GM19463 (cell line): ENCODE measurements around the gene PKP2.

Source experiments
- ATAC-seq: cut with Tn5 transposase; IDR thresholded peaks from one replicate; pipeline ENCODE4 v1.9.1; 2021; ENCODE audit warnings: mild to moderate bottlenecking, moderate library complexity; ENCODE audit not compliant: unreplicated experiment

PKP2 gene

DNA sequence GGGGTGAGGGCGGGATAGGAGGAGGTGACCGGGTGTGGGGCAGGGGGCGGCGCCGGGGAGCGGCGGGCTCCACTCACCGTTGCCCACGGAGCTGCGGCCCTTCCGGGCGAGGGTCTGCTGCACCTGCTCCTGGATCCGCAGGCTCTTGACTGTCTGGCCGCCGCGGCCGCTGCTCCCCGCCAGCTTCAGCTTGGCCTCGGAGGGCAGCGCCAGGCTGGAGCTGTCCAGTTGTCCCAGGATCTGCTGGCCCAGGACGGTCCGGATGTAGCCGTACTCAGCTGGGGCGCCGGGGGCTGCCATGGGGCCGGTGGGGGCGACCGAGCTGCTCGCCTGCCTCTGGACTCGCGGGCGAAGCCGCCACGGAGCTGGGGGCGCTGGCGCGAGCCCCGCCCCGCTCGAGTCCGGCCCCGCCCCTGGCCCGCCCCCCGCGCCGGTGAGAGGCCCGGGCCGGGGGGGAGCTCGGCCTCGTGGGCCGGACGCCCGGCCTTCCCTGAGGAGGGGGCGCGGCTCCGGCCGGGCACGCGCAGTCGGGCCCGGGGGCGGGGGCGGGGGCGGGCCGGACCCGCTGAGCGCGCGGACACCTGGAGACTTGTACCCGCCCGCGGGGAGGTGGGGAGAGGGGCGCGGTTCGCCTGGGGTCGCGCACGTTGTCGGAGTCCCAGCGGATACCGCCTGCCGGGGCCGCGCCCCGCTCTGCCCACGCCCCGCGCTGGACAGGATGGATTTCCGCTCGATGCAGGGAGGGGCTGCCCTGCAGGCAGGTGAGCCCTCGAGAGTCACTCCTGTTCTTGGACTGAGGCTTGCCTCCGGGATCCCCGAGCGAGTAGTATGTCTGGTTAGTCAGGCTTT, at the start of gene PKP2:
TSS of gene PKP2 (minus strand) at position 346 of the 849 bp plus-strand sequence. CDS start at position 300, 46 bp downstream.
- ATAC-seq: peak; percentile 71

DNA sequence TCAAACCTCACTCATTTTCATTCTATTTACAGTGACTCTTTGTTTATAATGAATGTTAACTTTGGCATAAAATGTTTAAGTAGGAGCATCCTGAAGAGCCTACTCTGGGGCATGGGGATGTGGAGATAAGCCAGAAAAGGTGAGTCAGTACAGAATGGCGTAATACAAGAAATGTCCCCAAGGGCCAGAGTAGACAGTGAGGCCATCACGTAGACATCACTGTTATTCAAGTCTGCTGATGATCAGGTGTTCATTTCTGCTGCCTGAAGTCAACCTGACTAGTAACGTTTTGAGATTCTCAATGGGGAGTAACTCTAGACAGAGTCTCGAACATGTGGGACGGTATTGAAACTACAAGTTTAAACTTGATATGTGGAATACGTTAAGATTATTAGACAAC, 47.6 kb upstream of the PKP2 start:
- no peak for ATAC-seq

DNA sequence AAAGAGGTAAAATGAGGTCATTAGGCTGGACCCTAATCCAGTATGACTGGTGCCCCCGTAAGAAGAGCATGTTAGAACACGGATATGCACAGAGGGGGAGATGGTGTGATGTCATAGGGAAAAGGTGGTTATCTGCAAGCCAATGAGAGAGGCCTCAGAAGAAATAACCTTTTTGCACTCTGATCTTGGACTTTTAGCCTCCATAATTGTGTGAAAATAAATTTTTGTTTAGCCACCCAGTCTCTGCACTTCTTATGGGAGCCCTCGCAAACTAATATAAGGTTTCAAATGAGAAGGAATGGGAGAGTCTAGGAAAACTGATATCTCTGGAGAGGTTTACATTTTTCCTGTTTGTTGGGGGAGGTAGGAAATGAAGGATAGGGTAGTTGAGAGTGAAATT, 43.2 kb upstream of the PKP2 start:
- no peak for ATAC-seq

DNA sequence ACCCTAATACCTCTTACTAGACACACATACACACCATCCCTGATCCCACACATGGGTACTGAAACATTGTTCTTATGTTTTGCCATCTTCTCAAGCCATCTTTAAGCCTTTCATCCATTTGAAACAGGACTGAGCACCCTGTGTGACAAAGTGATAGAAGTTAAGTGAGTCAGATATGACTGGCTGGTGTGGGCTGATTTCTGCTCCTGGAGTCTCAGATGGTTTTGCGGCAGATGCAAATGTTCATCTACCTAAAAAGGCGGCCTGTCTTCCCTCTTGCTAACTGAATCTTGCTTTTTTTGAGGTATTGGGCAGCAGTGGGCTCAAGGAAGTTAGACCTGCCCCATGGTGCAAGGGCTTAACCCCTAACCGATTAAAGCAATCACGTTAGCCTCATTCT, 30.4 kb upstream of the PKP2 start:
- no peak for ATAC-seq

DNA sequence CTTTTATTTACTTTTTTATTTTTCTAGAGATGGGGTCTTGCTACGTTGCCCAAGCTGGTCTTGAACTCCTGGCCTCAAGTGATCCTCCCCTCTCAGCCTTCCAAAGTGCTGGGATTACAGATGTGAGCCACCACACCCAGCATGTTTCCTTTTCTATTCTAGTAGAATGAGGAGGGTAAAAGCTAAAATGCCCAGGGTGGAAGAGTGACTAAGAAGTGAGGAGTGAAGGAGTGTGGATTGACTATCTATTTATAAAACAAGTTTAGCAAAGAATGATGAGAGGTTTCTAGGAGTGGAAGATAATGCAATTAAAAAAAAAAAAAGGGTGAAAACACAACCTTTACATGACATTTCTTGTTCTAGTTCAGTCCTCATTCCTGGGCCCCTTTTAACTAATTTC, 29.8 kb upstream of the PKP2 start:
- no peak for ATAC-seq

DNA sequence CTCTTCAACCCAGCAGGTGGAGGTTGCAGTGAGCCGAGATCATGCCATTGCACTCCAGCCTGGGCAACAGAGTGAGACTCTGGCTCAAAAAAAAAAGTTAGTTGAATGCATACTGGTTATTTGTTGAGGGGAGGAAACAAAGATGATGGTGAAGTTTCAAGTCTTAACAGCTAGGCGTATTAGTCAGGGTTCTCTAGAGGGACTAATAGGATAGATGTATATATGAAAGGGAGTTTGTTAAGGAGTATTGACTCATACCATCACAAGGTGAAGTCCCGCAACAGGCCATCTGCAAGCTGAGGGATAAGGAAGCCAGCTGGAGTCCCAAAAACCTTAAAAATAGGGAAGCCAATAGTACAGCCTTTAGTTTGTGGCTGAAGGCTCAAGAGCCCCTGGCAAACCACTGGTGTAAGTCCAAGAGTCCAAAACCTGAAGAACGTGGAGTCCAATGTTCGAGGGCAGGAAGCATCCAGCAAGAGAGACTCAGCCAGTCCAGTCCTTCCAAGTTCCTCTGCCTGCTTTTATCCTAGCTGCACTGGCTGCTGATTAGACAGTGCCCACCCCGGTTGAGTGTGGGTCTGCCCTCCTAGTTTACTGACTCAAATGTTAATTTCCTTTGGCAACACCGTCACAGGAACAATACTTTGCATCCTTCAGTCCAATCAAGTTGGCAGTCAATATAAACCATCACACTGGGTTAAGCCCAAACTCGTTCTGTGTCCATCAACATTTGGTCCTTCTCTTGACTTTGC, 26.1 kb upstream of the PKP2 start:
- ATAC-seq: no peak

DNA sequence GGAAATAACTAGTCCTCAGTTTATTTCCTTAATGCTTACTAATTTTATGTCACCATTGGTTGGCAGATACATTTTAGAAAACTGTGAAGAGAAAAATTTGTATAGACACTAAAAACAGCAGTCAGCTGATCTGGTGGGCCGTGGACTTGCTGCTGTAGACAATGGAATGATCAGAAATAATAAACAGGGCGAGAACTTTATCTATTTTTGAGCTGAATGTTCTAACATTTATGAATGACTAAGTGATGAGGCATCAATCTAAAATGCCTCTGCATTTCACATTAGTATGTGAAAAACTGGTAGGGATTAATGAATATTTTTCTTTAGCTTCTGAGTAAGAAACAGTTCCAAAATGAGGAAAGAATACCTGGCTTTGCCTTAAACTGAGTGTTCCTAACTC, 24.8 kb upstream of the PKP2 start:
- no peak for ATAC-seq

DNA sequence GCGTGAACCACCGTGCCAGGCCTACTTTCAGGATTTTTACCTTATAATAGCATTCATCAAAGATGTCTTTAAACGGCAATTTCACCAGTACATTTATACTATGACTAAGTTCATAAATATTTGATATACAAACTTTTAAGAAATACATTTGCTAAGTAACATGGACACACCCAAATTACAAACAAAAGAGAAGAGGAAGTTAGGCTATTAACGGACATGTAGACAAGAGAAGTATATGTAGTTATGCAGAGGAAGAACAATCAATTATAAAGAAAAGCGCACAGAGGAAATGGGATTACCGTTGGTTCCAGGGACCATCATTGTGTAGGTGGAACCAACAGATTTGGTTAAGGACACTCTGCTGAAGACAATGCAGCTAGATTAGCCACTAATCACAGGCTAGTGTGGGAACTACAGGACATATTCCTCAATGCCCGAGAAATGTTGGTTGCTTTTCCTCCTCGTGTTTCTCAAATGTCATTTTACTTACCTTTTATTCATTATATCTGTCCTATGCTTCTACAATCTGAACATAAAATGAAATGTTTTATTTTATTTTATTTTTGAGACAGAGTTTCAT, 24.0 kb upstream of the PKP2 start:
- no peak for ATAC-seq

DNA sequence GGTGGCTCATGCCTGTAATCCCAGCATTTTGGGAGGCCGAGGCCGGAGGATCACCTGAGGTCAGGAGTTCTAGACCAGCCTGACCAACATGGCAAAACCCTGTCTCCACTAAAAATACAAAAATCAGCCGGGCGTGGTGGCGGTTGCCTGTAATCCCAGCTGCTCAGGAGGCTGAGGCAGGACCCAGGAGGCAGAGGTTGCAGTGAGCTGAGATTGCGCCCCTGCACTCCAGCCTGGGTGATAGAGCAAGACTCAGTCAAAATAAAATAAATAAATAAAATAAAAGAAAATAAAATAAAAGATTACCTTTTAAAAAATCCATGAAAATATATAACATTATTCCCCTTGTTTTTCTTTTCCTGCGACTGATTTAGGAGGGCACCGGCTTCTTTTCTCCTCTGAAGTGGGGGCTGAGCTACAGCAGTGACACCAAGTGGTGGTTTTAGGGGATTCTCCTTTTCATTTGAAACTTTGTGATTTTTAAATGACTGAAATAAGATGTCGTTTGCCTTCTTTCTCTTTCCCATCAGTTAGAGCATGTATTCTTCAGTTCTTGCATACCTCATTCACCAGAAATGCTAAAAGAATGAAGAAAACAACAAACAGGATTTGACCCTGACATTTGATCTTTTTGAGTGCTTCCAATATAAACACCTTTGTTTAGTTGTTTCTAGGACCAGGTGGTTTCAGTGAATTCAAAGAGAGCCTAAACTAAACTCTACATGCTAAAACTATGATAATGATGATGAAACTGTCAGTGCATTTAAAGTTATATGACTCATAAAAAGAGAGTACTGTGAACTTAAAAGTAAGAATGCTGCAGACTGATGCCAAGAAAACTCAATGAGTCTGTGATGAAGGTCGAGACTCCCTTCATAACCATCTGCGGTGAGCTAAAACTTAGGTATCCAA, 22.6 kb upstream of the PKP2 start:
- ATAC-seq: no peak

DNA sequence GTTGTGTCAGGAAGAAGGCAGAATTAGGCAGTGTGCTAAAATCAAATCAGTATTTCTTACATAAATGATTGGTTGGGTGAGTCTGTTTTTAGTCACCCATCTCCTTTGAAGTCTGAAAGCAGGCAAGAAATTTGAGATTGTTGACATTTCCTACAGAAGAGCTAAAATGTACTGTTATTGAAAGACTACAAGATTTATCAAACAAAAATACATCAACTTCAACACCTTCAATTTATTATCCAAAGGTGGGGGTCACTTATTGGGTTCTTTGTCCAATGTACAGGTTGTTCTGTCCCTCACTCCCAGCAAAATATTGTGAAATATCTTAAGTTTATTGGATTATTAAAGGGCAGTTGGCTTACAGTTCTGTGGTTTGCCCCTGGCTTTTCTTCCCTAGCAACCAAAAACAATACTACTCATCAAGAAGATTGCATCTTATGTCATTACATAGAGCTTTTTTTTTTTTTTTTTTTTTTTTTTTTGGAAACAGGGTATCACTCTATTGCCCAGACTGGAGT, 20.6 kb upstream of the PKP2 start:
- no peak for ATAC-seq

DNA sequence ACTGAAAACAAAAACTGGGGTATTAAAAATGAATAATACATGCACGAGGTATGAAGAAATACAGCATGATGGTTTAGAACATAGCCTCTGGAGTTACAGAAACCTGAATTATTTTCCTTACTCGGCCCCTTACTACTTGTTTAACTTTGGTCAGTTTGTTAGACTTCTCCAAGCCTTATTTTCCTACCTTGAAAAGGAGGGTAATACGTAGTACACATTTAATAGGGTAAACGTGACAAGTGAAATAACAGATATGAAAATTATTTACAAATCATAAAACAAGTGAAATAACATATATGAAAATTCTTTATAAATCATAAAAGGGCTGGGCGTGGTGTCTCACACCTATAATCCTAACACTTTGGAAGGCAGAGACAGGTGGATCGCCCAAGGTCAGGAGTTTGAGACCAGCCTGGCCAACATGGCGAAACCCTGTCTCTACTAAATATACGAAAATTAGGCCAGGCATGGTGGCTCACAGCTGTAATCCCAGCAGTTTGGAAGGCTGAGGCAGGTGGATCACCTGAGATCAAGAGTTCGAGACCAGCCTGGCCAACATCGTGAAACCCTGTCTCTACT, 11.4 kb upstream of the PKP2 start:
- no peak for ATAC-seq

DNA sequence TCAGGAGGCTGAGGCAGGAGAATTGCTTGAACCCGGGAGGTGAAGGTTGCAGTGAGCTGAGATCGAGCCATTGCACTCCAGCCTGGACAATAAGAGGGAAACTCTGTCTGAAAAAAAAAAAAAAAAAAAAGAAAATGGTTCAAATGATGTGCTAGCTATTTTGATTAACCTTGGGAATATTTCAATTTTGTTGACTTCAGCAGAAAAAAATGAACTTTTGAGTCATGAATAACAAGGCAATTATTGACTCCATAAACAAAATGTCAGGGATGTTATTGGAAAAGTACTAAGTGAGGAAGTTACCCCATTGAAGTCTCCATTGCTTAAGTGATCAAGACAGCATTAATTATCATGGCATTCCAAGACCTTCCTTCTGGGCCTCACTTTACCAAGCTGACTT, 10.6 kb upstream of the PKP2 start:
- no peak for ATAC-seq

DNA sequence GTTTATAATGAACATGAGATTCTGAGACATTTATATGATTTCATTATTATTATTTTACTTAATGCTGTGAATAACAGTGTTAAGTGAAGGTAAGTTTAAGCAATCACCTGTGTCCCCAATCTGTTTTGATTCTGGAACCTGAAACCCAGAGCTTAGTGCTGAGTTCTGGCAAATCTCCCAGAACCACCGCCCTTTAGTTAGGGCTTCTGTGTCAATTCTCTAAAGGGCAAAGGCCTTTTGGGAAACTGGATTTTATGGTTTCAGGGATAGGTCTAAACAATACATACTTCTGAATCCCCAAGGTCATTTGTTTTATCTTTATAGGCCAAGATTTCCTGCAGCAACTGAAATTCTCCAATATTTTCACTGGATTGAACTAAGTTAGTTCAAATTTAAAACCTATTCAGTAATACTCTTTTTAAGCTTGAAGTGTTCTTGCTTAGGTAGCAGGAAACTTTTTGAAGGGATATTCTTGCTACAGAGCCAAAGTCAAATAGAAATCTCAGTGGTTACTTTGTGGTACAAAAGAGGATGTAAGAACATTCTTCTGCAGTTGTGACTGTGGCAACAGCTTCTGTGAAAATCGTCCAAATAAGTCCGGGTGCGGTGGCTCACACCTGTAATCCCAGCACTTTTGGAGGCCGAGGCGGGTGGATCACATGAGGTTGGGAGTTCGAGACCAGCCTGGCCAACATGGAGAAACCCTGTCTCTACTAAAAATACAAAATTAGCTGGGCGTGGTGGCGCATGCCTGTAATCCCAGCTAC, 10.0 kb upstream of the PKP2 start:
- ATAC-seq: peak; percentile 98

DNA sequence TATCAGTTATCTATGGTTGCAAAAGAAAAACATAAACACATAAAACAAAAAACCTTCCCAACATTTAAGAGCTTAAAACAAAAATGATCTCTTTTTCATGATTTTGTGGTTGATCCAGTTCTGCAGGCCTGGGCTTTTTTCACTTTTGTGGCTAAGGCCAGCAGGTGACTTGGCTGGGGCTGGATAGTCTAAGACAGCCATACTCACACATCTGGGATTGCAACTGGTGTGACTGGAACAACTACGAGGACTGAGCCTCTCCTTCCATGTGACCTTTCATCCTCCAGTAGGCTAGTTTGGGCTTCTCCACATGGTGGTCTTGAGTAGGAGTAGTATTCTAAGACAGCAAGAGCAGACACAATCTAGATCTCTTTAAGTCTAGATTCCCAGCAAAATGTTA, 7.2 kb upstream of the PKP2 start:
- no peak for ATAC-seq

DNA sequence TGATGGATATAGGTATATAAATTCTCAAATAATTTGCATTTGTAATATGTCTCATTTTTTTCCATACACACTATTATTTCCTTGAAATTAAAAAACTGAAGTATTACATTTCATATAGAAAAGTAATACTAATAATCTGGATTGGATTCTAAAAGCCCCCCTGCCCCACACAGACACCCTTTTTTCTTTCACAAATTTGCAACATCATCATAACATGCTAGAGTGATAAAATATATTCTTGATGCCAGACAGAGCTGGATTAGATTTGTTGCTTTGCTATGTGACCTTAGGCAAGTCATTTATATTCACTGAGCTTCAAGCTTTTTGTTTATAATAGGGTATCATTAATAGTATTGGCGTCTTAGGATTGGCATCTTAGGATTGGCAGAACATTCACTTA, 6.7 kb upstream of the PKP2 start:
- ATAC-seq: no peak

DNA sequence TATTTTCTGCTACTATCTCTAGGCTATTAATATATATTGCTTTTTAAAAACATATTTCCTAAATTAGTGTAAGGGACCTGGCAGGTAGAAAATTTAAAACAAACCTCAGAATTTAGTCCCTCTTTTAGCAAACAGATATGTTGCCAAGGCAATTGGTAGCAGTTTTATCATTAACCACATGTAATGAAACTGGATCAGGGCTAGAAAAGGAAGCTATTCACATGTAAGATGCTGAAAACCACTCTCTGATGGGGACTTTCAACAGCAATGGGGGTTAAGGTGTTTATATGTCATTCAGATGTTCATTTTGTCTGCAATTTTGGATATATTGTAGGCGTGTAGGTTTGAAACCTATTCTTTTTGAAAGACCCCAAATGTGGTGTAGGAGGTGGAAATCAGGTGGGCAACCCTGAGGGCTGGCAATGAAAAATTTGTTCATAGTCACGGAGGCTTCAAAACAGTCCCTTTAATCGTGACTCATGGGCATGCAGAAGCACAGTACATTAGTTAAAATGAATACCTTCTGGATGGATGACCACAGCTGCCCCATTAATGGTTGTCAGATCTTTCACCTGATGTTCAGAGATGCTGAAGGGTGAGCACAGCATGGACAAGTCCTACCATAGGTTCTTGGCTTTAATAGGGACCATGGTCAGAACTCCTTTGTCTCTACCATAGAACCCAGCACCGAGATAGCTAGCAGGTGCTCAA, 5.9 kb upstream of the PKP2 start:
- ATAC-seq: no peak

DNA sequence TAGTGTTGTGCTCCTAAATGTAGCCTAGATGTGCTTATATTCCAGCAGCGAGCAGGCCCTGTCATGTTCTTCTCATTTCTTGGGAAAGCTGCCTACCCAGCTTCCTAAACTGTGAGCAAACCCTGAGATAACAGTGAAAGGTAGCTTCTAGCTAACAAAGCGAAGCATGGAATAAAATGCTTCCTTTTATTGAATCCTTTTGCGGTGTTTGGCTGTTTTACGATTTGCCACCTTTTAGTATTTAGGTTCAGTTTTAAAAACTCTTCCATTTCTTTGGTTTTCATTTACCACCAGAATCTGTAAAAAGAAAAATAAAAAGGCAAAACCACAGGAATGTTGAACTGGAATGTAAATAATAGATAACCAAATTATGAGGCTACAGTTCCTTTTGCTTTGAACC, 5.0 kb upstream of the PKP2 start:
- ATAC-seq: no peak

DNA sequence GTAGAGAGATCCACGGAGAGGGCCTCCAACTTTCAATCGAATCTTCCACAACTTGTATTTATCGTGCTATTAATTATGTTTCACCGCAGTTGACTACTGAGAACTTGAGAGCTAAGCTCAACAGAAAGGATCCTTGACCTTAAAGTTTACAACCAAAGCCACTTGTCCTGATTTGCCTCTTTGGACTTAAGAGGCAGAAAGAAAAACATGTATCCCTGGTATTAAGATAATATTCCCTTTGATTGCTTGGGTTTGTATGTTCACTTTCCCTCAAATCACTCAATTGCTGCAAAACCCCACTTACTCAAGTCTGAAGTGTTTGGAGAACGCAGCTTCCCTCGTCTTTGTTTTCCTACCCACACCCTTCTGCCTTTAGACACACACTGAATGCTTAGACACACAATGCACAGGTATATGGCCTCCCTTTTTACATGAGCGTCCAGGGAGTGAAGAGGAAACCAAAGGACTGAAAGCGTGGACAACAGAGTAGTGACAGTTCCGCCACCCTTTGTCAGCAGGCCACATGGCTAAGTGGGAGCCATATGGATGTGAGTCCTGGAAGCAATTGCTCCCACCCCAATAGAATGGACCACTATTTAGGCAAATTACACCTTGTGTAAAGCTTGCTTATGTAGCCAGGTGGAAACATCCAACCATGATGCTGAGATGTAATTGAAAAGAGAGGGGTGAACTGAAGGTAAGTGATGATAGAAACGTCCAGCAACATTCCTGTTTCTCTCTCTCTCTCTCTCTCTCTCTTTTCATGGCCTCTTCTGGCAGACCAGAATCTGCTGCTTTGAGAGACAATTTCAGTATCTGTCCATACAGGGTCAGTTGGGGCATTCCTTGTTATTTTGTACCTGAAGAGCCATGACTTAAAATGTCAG, 1.4 kb upstream of the PKP2 start:
- ATAC-seq: no peak
